ENCODE measurements around the gene PRPF6. TPM values are rescaled to one million over a fixed set of nuclear protein-coding genes. Genes with fewer than 3 reads are reported as not detected.

Gene PRPF6
- total and polyA plus RNA-seq, 2 of the 13 experiments (the other 11 are each of a cell fraction or from before 2014, with no cell fraction given): 63.7 to 101 TPM

GRCh38 chr20:63978319-63979228, 2.4 kb upstream of the PRPF6 start (continued):
- TF ChIP-seq ZNF646 (CRISPR knock-in tag; IDR thresholded peaks at IDR 0.05): no peak; the same call in 1 of the 2 replicates
- TF ChIP-seq MXD1 (CRISPR knock-in tag; IDR thresholded peaks at IDR 0.05): peak; percentile 71; the same call in 1 of the 2 replicates
- TF ChIP-seq AHR (CRISPR knock-in tag; IDR thresholded peaks at IDR 0.05): peak; percentile 91; the same call in 1 of the 2 replicates
- peak; percentile 80; the same call in 1 of the 2 replicates for TF ChIP-seq ZNF274 (CRISPR knock-in tag; IDR thresholded peaks at IDR 0.05)
- 0 out of 2 replicates have a peak, but pooled peaks have one; percentile 45 for TF ChIP-seq ZNF619 (CRISPR knock-in tag; IDR thresholded peaks at IDR 0.05)
- no peak for TF ChIP-seq MAZ (IDR thresholded peaks at IDR 0.05; ENCODE audit: borderline replicate concordance, low read depth, low read length)
- TF ChIP-seq MAZ (CRISPR knock-in tag; IDR thresholded peaks at IDR 0.05; ENCODE audit: low read depth): peak; percentile 92
- 0 out of 2 replicates have a peak, but pooled peaks have one; percentile 18 for TF ChIP-seq ZFYVE20 (CRISPR knock-in tag; IDR thresholded peaks at IDR 0.05; ENCODE audit: borderline replicate concordance, low read depth)
- peak; percentile 92 for TF ChIP-seq ZNF138 (CRISPR knock-in tag; IDR thresholded peaks at IDR 0.05; ENCODE audit: low read depth)
- no peak for TF ChIP-seq GABPA (IDR thresholded peaks at IDR 0.05; ENCODE audit: low read depth, low read length)
- TF ChIP-seq GABPA (CRISPR knock-in tag; IDR thresholded peaks at IDR 0.05; ENCODE audit: low read depth): peak; percentile 88
- no peak for TF ChIP-seq NBN (conservative IDR thresholded peaks at IDR 0.05)
- peak; percentile 83 for TF ChIP-seq ZEB1 (IDR thresholded peaks at IDR 0.05; ENCODE audit: insufficient replicate concordance, low read depth)
- TF ChIP-seq RERE (CRISPR knock-in tag; IDR thresholded peaks at IDR 0.05; ENCODE audit: low read depth): peak; percentile 45; the same call in 1 of the 2 replicates
- TF ChIP-seq SYNCRIP (IDR thresholded peaks at IDR 0.05; ENCODE audit: insufficient read depth, low read depth, low read length): no peak
- peak; percentile 68; the same call in 1 of the 2 replicates for TF ChIP-seq ZNF773 (CRISPR knock-in tag; IDR thresholded peaks at IDR 0.05; ENCODE audit: borderline replicate concordance)

Data from HepG2 (cell line).